Transverse colon (tissue), 4 donors: Measurements from ENCODE around the gene CRAT.

ENCODE experiments used
- EP300 ChIP-seq: sonication (generic); formaldehyde crosslinking; IDR thresholded peaks from one replicate; pipeline ENCODE4 v1.6.1; 2017; ENCODE audit warnings: antibody characterized with exemption, low read depth
- POLR2A ChIP-seq: fragments of 450-650 bp; IDR thresholded peaks from one replicate; pipeline ENCODE4 v1.6.1; 2016; ENCODE audit warnings: antibody characterized with exemption, mild to moderate bottlenecking, moderate library complexity
- POLR2AphosphoS5 ChIP-seq, 3 donors: sonication (generic); formaldehyde crosslinking; IDR thresholded peaks; one replicate each; pipeline ENCODE4 v1.6.1; 2016; ENCODE audit warnings: antibody characterized with exemption in 3 of 3
- TF ChIP-seq, protein P1 (sequence below), 5 experiments: fragments of 200-600 bp in 3 of 5; fragments of 450-650 bp in 2 of 5; sonication (generic) in 3 of 5; IDR thresholded peaks; 1 replicate in 2 of 5; 2 replicates in 3 of 5; pipeline ENCODE4 v1.5.1; 2016 to 2017; ENCODE audit warnings: antibody characterized with exemption in 5 of 5, inconsistent platforms in 3 of 5, mild to moderate bottlenecking in 2 of 5, moderate library complexity in 1 of 5

DNA sequence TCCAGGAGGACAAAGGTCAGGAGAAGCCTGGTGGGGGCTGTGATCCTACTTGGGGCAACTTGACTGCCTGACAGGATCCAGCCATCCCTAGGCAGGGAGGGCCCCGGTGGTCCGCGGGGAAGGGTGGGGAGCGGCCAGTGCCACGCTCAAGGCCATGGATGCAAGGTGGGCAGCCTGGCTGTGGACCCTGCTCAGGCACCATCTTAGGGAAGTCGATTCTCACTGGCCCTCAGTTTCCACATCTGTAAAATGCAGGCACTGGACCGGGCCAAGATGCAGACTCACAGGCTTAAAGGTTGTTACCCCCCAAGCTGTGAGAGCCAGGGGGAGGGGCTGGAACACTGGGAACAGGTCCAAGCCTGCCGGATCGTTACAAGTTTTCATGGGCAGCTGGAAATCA lies 38.4 kb downstream of the CRAT start:
- no peak for TF ChIP-seq EP300
- TF ChIP-seq, protein P1, sequence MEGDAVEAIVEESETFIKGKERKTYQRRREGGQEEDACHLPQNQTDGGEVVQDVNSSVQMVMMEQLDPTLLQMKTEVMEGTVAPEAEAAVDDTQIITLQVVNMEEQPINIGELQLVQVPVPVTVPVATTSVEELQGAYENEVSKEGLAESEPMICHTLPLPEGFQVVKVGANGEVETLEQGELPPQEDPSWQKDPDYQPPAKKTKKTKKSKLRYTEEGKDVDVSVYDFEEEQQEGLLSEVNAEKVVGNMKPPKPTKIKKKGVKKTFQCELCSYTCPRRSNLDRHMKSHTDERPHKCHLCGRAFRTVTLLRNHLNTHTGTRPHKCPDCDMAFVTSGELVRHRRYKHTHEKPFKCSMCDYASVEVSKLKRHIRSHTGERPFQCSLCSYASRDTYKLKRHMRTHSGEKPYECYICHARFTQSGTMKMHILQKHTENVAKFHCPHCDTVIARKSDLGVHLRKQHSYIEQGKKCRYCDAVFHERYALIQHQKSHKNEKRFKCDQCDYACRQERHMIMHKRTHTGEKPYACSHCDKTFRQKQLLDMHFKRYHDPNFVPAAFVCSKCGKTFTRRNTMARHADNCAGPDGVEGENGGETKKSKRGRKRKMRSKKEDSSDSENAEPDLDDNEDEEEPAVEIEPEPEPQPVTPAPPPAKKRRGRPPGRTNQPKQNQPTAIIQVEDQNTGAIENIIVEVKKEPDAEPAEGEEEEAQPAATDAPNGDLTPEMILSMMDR (IDR thresholded peaks at IDR 0.05): no peak
- TF ChIP-seq POLR2AphosphoS5 (IDR thresholded peaks at IDR 0.05): no peak
- no peak for TF ChIP-seq POLR2A
